AG04450 (cell line): ENCODE results near the gene ZMYM1. TPM values are rescaled to one million over a fixed set of nuclear protein-coding genes. Genes with fewer than 3 reads are reported as not detected.

Experiments used
- CTCF ChIA-PET: fragments of 300-600, 350-600 bp; formaldehyde crosslinking; extraction: SDS; loops from one replicate; lab custom pipeline; 2022; ENCODE audit warnings: antibody characterized with exemption, inconsistent platforms; lab: Charles Lee
- POLR2A ChIA-PET: fragments of 350-600 bp; formaldehyde crosslinking; extraction: SDS; loops from one replicate; lab custom pipeline; 2021; ENCODE audit warnings: antibody characterized with exemption, inconsistent platforms; lab: Yijun Ruan, JAX
- DNase-seq: peaks from one replicate; pipeline ENCODE4 v3.0.0-alpha.2; 2011; ENCODE audit warnings: low read depth, low spot score
- H3K27ac ChIP-seq: one replicate; pipeline ENCODE4 v1.5.1; 2012; ENCODE audit warnings: low read depth, low read length, control low read depth
- H3K27me3 ChIP-seq: one replicate; pipeline ENCODE4 v1.6.0; 2012; ENCODE audit warnings: low read length; ENCODE audit not compliant: control insufficient read depth, insufficient read depth
- H3K4me3 ChIP-seq: 2 replicates; pipeline ENCODE4 v1.5.1; 2011; ENCODE audit warnings: mild to moderate bottlenecking, low read depth, low read length, control low read depth
- H3K9me3 ChIP-seq: 2 replicates; pipeline ENCODE4 v1.5.1; 2012; ENCODE audit warnings: low read length; ENCODE audit not compliant: control insufficient read depth, insufficient read depth
- CTCF ChIP-seq: IDR thresholded peaks from 2 replicates; pipeline ENCODE4 v1.5.1; 2011; ENCODE audit warnings: low read depth, low read length, control low read depth, inconsistent platforms
- polyA plus RNA-seq: library from polyadenylated mRNA; depleted of rRNA; stranded (reverse); fragments of >200 nt; gene quantifications from 2 replicates; pipeline ENCODE4 v1.2.3, GENCODE V29; 2011

ZMYM1 gene
- polyA plus RNA-seq, 1 experiment: 12.9 TPM

GRCh38 chr1:35097224-35097623 is 18.0 kb downstream of the ZMYM1 start:
- no peaks in the 10 kb centered on the region for H3K9me3 ChIP-seq
- H3K4me3 ChIP-seq: no peak overlapping the region
- no peak for DNase-seq
- no peak overlapping the region for H3K27ac ChIP-seq
- CTCF ChIA-PET: no interaction called here
- H3K27me3 ChIP-seq: no peaks in the 10 kb centered on the region
- TF ChIP-seq CTCF: no peak
- POLR2A ChIA-PET: no interaction called here

GRCh38 chr1:35111106-35111505 is 31.9 kb downstream of the ZMYM1 start:
- CTCF ChIA-PET: interaction anchor here (0.7 kb wide), 1 partner anchor 304 kb away, joined by 3 read pairs; no protein-coding TSS in a partner anchor

GRCh38 chr1:35112668-35113067 is 33.5 kb downstream of the ZMYM1 start:
- ChIA-PET CTCF (interaction anchor here (1.1 to 1.3 kb wide), 2 partner anchors 33 to 253 kb away, joined by 4 read pairs; partner anchors contain the start of genes SMIM12 and ZMYM1), POLR2A (no interaction called here)
- H3K9me3 ChIP-seq: no peaks in the 10 kb centered on the region
- TF ChIP-seq CTCF: peak; percentile 14; the same call in 1 of the 2 replicates
- no peaks in the 10 kb centered on the region for H3K27me3 ChIP-seq
- H3K27ac ChIP-seq: no peak overlapping the region
- H3K4me3 ChIP-seq: no peak overlapping the region
- DNase-seq: no peak

More at GRCh38 chr1:35111106-35111505, 31.9 kb downstream of the ZMYM1 start:
- peak; percentile 60 for DNase-seq
- Histone ChIP-seq H3K4me3 (no peak overlapping the region), H3K27ac (no peak overlapping the region), H3K27me3 (no peaks in the 10 kb centered on the region), H3K9me3 (no peaks in the 10 kb centered on the region)
- no peak for TF ChIP-seq CTCF
- POLR2A ChIA-PET: no interaction called here

GRCh38 chr1:35115459-35116383 is 36.5 kb downstream of the ZMYM1 start:
- CTCF ChIA-PET: interaction anchor here (0.5 kb wide), 1 partner anchor 744 kb away, joined by 6 read pairs; no protein-coding TSS in a partner anchor
- DNase-seq: no peak
- TF ChIP-seq CTCF: no peak
- H3K4me3 ChIP-seq: no peak overlapping the region
- no peak overlapping the region for H3K27ac ChIP-seq
- no peaks in the 10 kb centered on the region for H3K27me3 ChIP-seq
- POLR2A ChIA-PET: no interaction called here
- H3K9me3 ChIP-seq: no peaks in the 10 kb centered on the region; the same call in 1 of the 2 replicates
